GM21619 (cell line): ENCODE results near the gene CAMK1.

ENCODE experiments used
- ATAC-seq: cut with Tn5 transposase; IDR thresholded peaks from one replicate; pipeline ENCODE4 v1.9.1; 2021; ENCODE audit not compliant: unreplicated experiment

CAMK1 gene

DNA sequence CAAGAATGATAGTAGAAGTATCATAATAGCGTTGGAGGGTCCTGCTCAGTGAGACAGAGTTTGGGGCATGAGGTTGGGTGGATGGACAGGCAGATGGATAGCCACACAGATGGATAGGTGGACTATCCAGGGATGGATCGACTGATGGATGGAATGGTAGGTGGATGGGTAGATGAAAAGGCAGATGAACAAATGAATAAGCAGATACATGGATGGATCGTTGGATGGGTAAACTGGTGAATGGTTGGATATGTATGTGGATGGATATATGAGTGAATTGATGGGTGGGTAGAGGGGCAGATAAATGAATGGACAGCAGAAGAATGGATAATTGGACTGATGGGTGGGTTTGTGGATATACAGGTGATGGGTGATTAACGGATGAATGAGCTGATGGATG is 56.6 kb downstream of the CAMK1 start:
- ATAC-seq: no peak

DNA sequence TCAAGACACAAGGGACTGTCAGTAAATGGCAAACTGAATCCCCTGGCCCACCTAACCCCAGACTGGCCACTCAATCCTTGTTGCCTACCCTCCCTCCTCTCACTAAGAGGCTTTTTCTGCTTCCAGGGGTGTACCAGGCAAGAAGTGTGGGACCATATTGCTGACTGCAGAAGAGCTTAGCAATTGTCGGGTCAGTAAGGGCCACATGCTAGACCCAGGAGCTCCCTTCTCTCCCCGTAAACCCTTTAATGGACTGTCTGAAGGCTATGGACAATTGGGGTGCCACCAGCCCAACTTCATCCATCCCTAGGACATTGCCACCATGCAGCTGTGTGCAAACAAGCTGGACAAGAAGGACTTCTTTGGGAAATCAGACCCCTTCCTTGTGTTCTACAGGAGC is 57.3 kb downstream of the CAMK1 start:
- ATAC-seq: no peak

DNA sequence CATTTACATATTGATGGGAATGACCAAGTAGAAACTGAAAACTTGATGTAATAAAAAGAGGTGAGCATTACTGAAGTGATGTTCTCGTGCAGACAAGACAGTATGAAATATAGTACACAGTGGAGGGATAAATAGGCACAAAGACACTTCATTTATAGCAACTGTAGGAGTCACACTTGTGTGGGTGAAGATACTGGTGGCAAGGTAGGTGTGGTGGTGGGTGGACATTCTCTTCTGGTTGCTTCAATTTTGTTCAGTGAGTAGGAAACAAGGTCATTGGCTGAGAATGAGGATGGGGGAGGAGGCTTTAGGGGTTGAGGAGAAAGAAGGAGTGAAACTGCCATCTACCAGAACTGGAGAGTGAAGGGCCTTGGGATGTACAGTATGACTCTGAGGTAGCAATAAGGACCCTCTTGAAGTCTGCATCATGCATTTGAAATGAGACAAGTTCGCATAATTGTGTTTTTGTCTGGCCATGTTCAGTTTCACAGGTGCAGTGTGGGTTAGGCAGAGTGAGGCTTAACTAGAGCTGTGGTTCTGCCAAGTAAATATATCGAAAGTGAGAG is 59.5 kb downstream of the CAMK1 start:
- no peak for ATAC-seq
